Measurements from ENCODE around the gene ABHD3.
"Not testable (repeated sequence)": the region's sequence is repeated elsewhere in the genome, so short reads cannot be mapped to it uniquely, and the experiment has no call there.

DNA sequence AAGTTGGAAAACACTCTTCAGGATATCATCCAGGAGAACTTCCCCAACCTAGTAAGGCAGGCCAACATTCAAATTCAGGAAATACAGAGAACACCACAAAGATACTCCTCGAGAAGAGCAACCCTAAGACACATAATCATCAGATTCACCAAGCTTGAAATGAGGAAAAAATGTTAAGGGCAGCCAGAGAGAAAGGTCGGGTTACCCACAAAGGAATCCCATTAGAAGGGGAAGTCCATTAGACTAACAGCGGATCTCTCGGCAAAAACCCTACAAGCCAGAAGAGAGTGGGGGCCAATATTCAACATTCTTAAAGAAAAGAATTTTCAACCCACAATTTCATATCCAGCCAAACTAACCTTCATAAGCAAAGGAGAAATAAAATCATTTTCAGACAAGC lies 32.4 kb upstream of the ABHD3 start:
- TF ChIP-seq, protein P1, sequence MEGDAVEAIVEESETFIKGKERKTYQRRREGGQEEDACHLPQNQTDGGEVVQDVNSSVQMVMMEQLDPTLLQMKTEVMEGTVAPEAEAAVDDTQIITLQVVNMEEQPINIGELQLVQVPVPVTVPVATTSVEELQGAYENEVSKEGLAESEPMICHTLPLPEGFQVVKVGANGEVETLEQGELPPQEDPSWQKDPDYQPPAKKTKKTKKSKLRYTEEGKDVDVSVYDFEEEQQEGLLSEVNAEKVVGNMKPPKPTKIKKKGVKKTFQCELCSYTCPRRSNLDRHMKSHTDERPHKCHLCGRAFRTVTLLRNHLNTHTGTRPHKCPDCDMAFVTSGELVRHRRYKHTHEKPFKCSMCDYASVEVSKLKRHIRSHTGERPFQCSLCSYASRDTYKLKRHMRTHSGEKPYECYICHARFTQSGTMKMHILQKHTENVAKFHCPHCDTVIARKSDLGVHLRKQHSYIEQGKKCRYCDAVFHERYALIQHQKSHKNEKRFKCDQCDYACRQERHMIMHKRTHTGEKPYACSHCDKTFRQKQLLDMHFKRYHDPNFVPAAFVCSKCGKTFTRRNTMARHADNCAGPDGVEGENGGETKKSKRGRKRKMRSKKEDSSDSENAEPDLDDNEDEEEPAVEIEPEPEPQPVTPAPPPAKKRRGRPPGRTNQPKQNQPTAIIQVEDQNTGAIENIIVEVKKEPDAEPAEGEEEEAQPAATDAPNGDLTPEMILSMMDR (IDR thresholded peaks at IDR 0.05) = not testable (repeated sequence)
- not testable (repeated sequence) for TF ChIP-seq POLR2AphosphoS5 (IDR thresholded peaks at IDR 0.05)
